Measurements from ENCODE around the gene ZMAT5.

Gene ZMAT5

GRCh38 chr22:29704528-29705285 lies 62.1 kb downstream of the ZMAT5 start:
- no peak for TF ChIP-seq CTCF (IDR thresholded peaks at IDR 0.05; ENCODE audit: insufficient read depth, low read depth, low read length, missing control alignments)
- no peak for DNase-seq (ENCODE audit: low read depth)
- H3K4me3 ChIP-seq (ENCODE audit: low read depth, low read length), result no peak overlapping the region

GRCh38 chr22:29703569-29704195 lies 63.1 kb downstream of the ZMAT5 start:
- no peak for TF ChIP-seq CTCF (IDR thresholded peaks at IDR 0.05; ENCODE audit: insufficient read depth, low read depth, low read length, missing control alignments)
- DNase-seq (ENCODE audit: low read depth), result no peak
- H3K4me3 ChIP-seq (ENCODE audit: low read depth, low read length), result no peak overlapping the region

- H3K4me3 ChIP-seq (ENCODE audit: low read depth, low read length), result no peak overlapping the region
- TF ChIP-seq CTCF (IDR thresholded peaks at IDR 0.05; ENCODE audit: insufficient read depth, low read depth, low read length, missing control alignments), result no peak
- DNase-seq (ENCODE audit: low read depth), result peak; percentile 13
These were observed 63.8 kb downstream of the ZMAT5 start for GRCh38 chr22:29702931-29703501.

GRCh38 chr22:29702000-29702930 lies 64.5 kb downstream of the ZMAT5 start:
- H3K4me3 ChIP-seq (ENCODE audit: low read depth, low read length), result no peak overlapping the region
- DNase-seq (ENCODE audit: low read depth), result no peak

GRCh38 chr22:29701155-29701999 lies 65.4 kb downstream of the ZMAT5 start:
- peak; percentile 19 for DNase-seq (ENCODE audit: low read depth)
- H3K4me3 ChIP-seq (ENCODE audit: low read depth, low read length), result no peak overlapping the region
- no peak for TF ChIP-seq CTCF (IDR thresholded peaks at IDR 0.05; ENCODE audit: insufficient read depth, low read depth, low read length, missing control alignments)

More at GRCh38 chr22:29702000-29702930, 64.5 kb downstream of the ZMAT5 start:
- TF ChIP-seq CTCF (IDR thresholded peaks at IDR 0.05; ENCODE audit: insufficient read depth, low read depth, low read length, missing control alignments), result no peak

GRCh38 chr22:29700900-29701154 lies 66.0 kb downstream of the ZMAT5 start:
- DNase-seq (ENCODE audit: low read depth), result no peak

More at GRCh38 chr22:29700900-29701154, 66.0 kb downstream of the ZMAT5 start:
- no peak for TF ChIP-seq CTCF (IDR thresholded peaks at IDR 0.05; ENCODE audit: insufficient read depth, low read depth, low read length, missing control alignments)
- no peak overlapping the region for H3K4me3 ChIP-seq (ENCODE audit: low read depth, low read length)
